ENCODE results near the gene TM4SF18. TPM values are rescaled to one million over a fixed set of nuclear protein-coding genes. Genes with fewer than 3 reads are reported as not detected.

The TM4SF18 gene
- total and polyA plus RNA-seq, 8 donors = 2.4 to 10.6 (median 3.9) TPM

GRCh38 chr3:149327156-149327555 is 6.3 kb downstream of the TM4SF18 start:
- DNase-seq = no peak
- Histone ChIP-seq H3K4me1 (no peaks in the 10 kb centered on the region), H3K9me3 (no peaks in the 10 kb centered on the region), H3K4me3 (no peak overlapping the region), H3K27ac (no peak overlapping the region), H3K36me3 (no peaks in the 10 kb centered on the region), H3K27me3 (no peaks in the 10 kb centered on the region)
- FAIRE-seq = no peak
- TF ChIP-seq CTCF (IDR thresholded peaks at IDR 0.05) = no peak
- intact Hi-C loops (cut with DNase I) = no loop called here
- 86 to 91% methylated on average over 2 of the region's 2 CpGs for WGBS, 2 donors
- ATAC-seq = no peak

- Histone ChIP-seq H3K4me3 (no peak overlapping the region), H3K4me1 (no peaks in the 10 kb centered on the region), H3K27me3 (no peaks in the 10 kb centered on the region), H3K36me3 (no peaks in the 10 kb centered on the region), H3K9me3 (no peaks in the 10 kb centered on the region), H3K27ac (no peak overlapping the region)
- TF ChIP-seq CTCF (IDR thresholded peaks at IDR 0.05) = no peak
- ATAC-seq = no peak
- FAIRE-seq = no peak
- DNase-seq = no peak
- intact Hi-C loops (cut with DNase I) = no loop called here
Observed at GRCh38 chr3:149325581-149325980, 7.9 kb downstream of the TM4SF18 start.

- intact Hi-C loops (cut with DNase I) = no loop called here
- Histone ChIP-seq H3K36me3 (no peaks in the 10 kb centered on the region), H3K4me3 (no peak overlapping the region), H3K9me3 (no peaks in the 10 kb centered on the region), H3K27me3 (no peaks in the 10 kb centered on the region), H3K4me1 (no peaks in the 10 kb centered on the region), H3K27ac (no peak overlapping the region)
- ATAC-seq = no peak
- no peak for TF ChIP-seq CTCF (IDR thresholded peaks at IDR 0.05)
- FAIRE-seq = no peak
- DNase-seq = no peak
Observed at GRCh38 chr3:149324332-149324731, 9.1 kb downstream of the TM4SF18 start.

GRCh38 chr3:149321640-149322039 is 11.8 kb downstream of the TM4SF18 start:
- H3K36me3 ChIP-seq = no peaks in the 10 kb centered on the region
- H3K27me3 ChIP-seq = no peaks in the 10 kb centered on the region
- intact Hi-C loops (cut with DNase I) = no loop called here
- no peak for TF ChIP-seq CTCF (IDR thresholded peaks at IDR 0.05)
- no peaks in the 10 kb centered on the region for H3K4me1 ChIP-seq
- H3K9me3 ChIP-seq = no peaks in the 10 kb centered on the region
- no peak overlapping the region for H3K27ac ChIP-seq
- FAIRE-seq (no peak), DNase-seq (no peak), ATAC-seq (no peak)
- H3K4me3 ChIP-seq = no peak overlapping the region
- 75 to 82% methylated on average over 2 of the region's 2 CpGs for WGBS, 2 donors

- Histone ChIP-seq H3K36me3 (no peaks in the 10 kb centered on the region), H3K4me1 (no peaks in the 10 kb centered on the region), H3K27me3 (no peaks in the 10 kb centered on the region), H3K9me3 (no peaks in the 10 kb centered on the region), H3K4me3 (no peak overlapping the region), H3K27ac (no peak overlapping the region)
- no peak for TF ChIP-seq CTCF (IDR thresholded peaks at IDR 0.05)
- FAIRE-seq (no peak), ATAC-seq (no peak), DNase-seq (no peak)
- intact Hi-C loops (cut with DNase I) = no loop called here
Observed at GRCh38 chr3:149321136-149321535, 12.3 kb downstream of the TM4SF18 start.
